SJCRH30 (cell line): ENCODE data around the gene SBK2. TPM values are rescaled to one million over a fixed set of nuclear protein-coding genes. Genes with fewer than 3 reads are reported as not detected.
"Not testable (repeated sequence)": the region's sequence is repeated elsewhere in the genome, so short reads cannot be mapped to it uniquely, and the experiment has no call there.

Experiments used
- DNase-seq, 2 experiments: peaks; one replicate each; pipeline ENCODE4 v3.0.0-alpha.2; 2015 to 2020
- H3K27ac ChIP-seq: fragments of 250-450 bp; sonication (Bioruptor Pico); 2 replicates; pipeline ENCODE4 v1.5.1; 2020; ENCODE audit warnings: mild to moderate bottlenecking, moderate library complexity
- H3K27me3 ChIP-seq: fragments of 250-450 bp; sonication (Bioruptor Pico); 2 replicates; pipeline ENCODE4 v1.5.1; 2020; ENCODE audit warnings: mild to moderate bottlenecking, moderate library complexity
- H3K36me3 ChIP-seq: fragments of 250-450 bp; sonication (Bioruptor Pico); 2 replicates; pipeline ENCODE4 v1.5.1; 2020; ENCODE audit warnings: mild to moderate bottlenecking, moderate library complexity
- H3K4me1 ChIP-seq: fragments of 250-450 bp; sonication (Bioruptor Pico); 2 replicates; pipeline ENCODE4 v1.5.1; 2020; ENCODE audit warnings: mild to moderate bottlenecking, moderate library complexity
- H3K4me3 ChIP-seq: fragments of 250-450 bp; sonication (Bioruptor Pico); 2 replicates; pipeline ENCODE4 v1.5.1; 2020; ENCODE audit warnings: mild to moderate bottlenecking, moderate library complexity
- H3K9me3 ChIP-seq: fragments of 250-450 bp; sonication (Bioruptor Pico); replicated peaks from 2 replicates; pipeline ENCODE4 v1.5.1; 2020; ENCODE audit warnings: mild to moderate bottlenecking, moderate library complexity
- total RNA-seq: library from RNA; depleted of rRNA; stranded (reverse); fragments of >200 nt; shearing (Covaris generic); gene quantifications from 2 replicates; pipeline ENCODE4 v1.2.3, GENCODE V29; 2014

The SBK2 gene
- total RNA-seq, 1 experiment from 2014 or later: 6.9 TPM

DNA sequence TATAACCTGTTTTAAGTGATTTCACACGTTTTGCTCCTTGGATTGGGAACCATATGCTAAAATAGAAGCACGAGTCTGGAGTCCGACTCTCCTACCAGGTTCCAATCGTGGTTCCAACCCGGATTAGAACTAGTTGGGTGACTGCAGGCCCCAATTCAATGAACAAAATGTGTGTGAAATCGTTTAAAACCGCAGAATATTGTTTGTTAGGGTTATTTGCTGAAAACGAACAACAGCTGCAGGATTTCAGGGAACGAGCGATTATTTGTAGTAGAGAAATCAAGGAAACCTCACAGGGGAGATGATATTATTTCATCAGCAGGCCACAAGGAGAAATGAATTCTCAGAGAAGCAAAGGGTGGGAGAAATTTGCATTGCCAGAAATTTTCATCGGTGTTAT is 32.0 kb downstream of the SBK2 start:
- DNase-seq: peak; percentile 62 to 87
- no peaks in the 10 kb centered on the region for H3K36me3 ChIP-seq
- H3K4me3 ChIP-seq: no peak overlapping the region
- peaks cover 38% of the 10 kb centered on the region for H3K4me1 ChIP-seq
- no peaks in the 10 kb centered on the region for H3K9me3 ChIP-seq
- peak overlapping the region; percentile 73 for H3K27ac ChIP-seq
- no peaks in the 10 kb centered on the region for H3K27me3 ChIP-seq

DNA sequence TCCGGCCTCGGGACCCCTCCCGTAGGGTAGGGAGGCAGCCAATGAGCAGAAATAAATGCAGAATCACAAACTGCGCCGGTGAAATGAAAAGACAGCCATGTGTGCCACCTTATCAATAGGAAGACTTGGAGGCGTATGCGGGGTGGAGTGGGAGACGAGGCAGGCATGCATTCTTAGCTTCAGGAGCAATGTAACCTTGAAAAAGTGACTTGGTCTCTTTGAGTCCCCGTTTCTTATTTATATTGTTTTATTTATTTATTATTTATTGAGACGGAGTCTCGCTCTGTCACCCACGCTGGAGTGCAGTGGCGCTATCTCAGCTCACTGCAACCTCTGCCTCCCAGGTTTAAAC is 32.7 kb downstream of the SBK2 start:
- no peak overlapping the region; the same call in 1 of the 2 replicates for H3K4me3 ChIP-seq
- H3K4me1 ChIP-seq: peaks cover 38% of the 10 kb centered on the region
- no peaks in the 10 kb centered on the region for H3K9me3 ChIP-seq
- DNase-seq: no peak
- peak overlapping the region; percentile 73 for H3K27ac ChIP-seq
- H3K36me3 ChIP-seq: no peaks in the 10 kb centered on the region
- H3K27me3 ChIP-seq: no peaks in the 10 kb centered on the region

GRCh38 chr19:55503502-55504251 is 33.3 kb downstream of the SBK2 start:
- H3K27ac ChIP-seq: peak overlapping the region; percentile 73
- H3K4me1 ChIP-seq: peaks cover 40% of the 10 kb centered on the region

DNA sequence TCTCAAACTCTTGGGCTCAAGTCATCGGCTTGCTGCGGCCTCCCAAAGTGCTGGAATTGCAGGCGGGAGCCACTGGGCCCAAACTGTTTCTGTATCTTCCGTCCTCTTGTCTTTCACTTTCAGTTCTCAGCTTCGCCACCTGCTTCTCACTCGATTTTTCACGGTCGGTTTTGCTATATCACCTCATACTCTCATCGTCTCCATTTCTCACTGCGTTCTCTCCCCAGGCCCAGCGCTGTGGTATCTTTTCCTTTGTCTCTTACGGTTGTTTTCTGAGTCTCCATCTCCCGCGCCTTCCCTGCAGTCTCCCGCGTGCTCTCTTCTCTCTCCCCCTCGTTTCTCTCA is 33.8 kb downstream of the SBK2 start:
- no peak overlapping the region for H3K4me3 ChIP-seq
- no peaks in the 10 kb centered on the region for H3K36me3 ChIP-seq
- peaks cover 42% of the 10 kb centered on the region for H3K4me1 ChIP-seq
- no peaks in the 10 kb centered on the region for H3K9me3 ChIP-seq
- H3K27ac ChIP-seq: peak overlapping the region; percentile 73
- DNase-seq: peak in 1 of 2 experiments; percentile 72
- no peaks in the 10 kb centered on the region for H3K27me3 ChIP-seq

More at GRCh38 chr19:55503502-55504251, 33.3 kb downstream of the SBK2 start:
- peak overlapping the region; percentile 37 for H3K4me3 ChIP-seq
- H3K36me3 ChIP-seq: no peaks in the 10 kb centered on the region
- no peaks in the 10 kb centered on the region for H3K9me3 ChIP-seq
- DNase-seq: peak; percentile 86 to 90
- H3K27me3 ChIP-seq: no peaks in the 10 kb centered on the region

DNA sequence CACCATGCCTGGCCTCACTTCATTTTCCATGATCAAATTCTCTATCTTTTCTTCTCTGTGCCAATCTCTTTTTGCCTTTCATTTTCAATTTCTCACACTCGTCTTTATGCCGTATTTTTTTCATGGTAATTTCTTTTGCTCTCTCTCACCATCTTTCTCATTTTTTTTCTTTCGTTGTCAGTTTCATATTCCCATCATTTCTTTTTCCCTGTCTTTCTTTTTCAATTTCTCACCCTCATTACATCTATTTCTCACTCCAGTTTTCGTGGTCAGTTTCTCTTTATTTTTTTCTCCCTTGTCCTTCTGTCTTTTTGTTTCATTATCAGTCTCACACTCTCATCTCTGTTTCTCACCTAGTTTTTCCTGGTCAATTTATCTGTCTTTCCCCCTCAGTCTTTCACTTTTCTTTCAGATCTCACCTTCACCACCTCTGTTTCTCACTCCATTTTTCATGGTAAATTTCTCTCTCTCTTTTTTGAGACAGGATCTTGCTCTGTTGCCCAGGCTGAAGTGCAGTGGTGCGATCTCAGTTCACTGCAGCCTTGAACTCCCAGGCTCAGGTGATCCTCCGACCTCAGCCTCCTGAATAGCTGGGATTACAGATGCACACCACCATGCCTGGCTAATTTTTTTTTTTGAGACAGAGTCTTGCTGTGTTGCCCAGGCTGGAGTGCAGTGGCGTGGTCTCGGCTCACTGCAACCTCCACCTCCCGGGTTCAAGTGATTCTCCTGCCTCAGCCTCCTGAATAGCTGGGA is 34.6 kb downstream of the SBK2 start:
- Histone ChIP-seq H3K27me3 (no peaks in the 10 kb centered on the region), H3K4me1 (peaks cover 37% of the 10 kb centered on the region), H3K27ac (peak overlapping the region; percentile 73), H3K36me3 (no peaks in the 10 kb centered on the region), H3K4me3 (no peak overlapping the region), H3K9me3 (no peaks in the 10 kb centered on the region)
- DNase-seq: no peak

DNA sequence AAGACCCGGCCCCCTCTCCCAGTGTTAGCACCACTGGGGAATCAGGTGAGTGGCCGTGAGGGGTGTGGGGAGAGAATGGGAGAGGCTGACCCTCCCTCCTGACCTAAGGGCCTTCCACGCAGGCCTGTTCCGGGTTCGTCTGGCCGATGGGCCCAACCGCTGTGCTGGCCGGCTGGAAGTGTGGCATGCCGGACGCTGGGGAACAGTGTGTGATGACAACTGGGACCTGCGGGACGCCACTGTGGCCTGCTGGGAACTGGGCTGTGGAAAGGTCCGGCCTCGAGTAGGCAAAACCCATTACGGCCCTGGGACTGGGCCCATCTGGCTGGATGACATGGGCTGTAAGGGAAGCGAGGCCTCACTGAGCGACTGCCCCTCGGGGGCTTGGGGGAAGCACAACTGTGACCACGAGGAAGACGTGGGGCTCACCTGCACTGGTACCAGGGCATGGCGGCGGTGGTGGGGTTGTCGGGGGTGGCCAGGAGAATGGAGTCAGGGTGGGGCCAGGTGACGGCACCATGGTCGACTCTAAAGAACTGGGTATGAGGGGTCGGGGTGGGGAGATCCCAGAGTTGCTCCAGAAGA is 36.5 kb downstream of the SBK2 start:
- H3K27me3 ChIP-seq: no peaks in the 10 kb centered on the region
- no peak overlapping the region for H3K4me3 ChIP-seq
- H3K36me3 ChIP-seq: no peaks in the 10 kb centered on the region
- no peak for DNase-seq
- peaks cover 45% of the 10 kb centered on the region for H3K4me1 ChIP-seq
- no peak overlapping the region for H3K27ac ChIP-seq
- H3K9me3 ChIP-seq: no peaks in the 10 kb centered on the region

GRCh38 chr19:55498246-55498840 is 38.6 kb downstream of the SBK2 start:
- peak in 1 of 2 experiments; percentile 61 for DNase-seq
- Histone ChIP-seq H3K9me3 (no peaks in the 10 kb centered on the region), H3K27me3 (no peaks in the 10 kb centered on the region), H3K36me3 (no peaks in the 10 kb centered on the region), H3K4me1 (peaks cover 28% of the 10 kb centered on the region), H3K4me3 (no peak overlapping the region), H3K27ac (no peak overlapping the region)

GRCh38 chr19:55497763-55498162 is 39.2 kb downstream of the SBK2 start:
- no peaks in the 10 kb centered on the region for H3K9me3 ChIP-seq
- no peak for DNase-seq
- H3K27ac ChIP-seq: no peak overlapping the region
- no peaks in the 10 kb centered on the region for H3K27me3 ChIP-seq
- H3K4me1 ChIP-seq: peaks cover 23% of the 10 kb centered on the region
- no peak overlapping the region for H3K4me3 ChIP-seq
- H3K36me3 ChIP-seq: no peaks in the 10 kb centered on the region

DNA sequence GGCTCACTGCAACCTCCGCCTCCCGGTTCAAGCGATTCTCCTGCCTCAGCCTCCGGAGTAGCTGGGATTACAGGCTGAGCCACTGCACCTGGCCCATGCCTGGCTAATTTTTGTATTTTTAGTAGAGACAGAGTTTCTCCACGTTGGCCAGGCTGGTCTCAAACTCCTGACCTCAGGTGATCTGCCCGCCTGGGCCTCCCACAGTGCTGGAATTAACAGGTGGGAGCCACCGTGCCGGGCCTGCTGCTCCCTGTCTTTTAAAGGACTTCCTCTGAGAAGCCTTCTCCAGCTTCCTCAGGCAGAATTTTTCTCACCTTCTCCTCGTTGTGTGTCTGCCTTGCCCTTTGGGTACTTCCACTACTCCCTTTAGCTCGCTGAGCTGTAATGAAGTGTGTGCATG is 40.1 kb downstream of the SBK2 start:
- DNase-seq: not testable (repeated sequence)

DNA sequence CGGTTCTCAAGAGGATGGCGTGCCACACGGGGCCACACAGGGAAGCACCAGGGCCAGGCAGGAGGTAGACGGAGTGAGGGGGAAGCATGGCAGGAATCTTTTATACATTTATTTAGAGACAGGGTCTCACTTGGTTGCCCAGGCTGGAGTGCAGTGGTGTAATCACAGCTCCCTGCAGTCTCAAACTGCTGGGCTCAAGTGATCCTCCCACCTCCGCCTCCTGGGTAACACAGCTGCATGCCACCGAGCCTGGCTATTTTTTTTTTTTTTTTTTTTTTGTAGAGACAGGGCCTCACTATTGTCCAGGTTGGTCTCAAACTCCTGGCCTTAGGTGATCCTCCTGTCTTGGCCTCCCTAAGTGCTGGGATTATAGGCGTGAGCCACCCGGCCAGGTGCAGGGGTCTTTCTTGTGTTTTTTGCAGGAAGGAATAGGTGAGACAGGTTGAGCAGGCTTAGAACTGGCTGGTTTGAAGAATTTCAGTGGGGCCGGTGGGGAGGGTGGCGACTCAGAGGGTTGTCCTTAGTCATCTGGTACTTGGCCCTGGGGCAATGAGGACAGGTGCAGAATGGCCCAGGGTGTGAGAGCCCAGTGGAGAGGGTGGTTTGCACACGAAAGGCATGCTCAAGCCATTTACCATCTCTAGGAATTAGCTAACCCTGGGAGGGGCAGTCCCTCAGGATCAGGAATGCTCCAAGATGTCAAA is 41.1 kb downstream of the SBK2 start:
- no peaks in the 10 kb centered on the region for H3K9me3 ChIP-seq
- H3K27me3 ChIP-seq: no peaks in the 10 kb centered on the region
- H3K4me1 ChIP-seq: peaks cover 29% of the 10 kb centered on the region
- H3K4me3 ChIP-seq: no peak overlapping the region
- no peak overlapping the region for H3K27ac ChIP-seq
- no peaks in the 10 kb centered on the region for H3K36me3 ChIP-seq
- DNase-seq: peak; percentile 75 to 82

More for the DNA sequence above, 40.1 kb downstream of the SBK2 start:
- H3K9me3 ChIP-seq, H3K27me3 ChIP-seq, H3K36me3 ChIP-seq, H3K4me3 ChIP-seq, H3K27ac ChIP-seq: not testable (repeated sequence)
- peaks cover 29% of the 10 kb centered on the region for H3K4me1 ChIP-seq

- Histone ChIP-seq H3K4me1 (peaks cover 33% of the 10 kb centered on the region), H3K9me3 (no peaks in the 10 kb centered on the region), H3K36me3 (no peaks in the 10 kb centered on the region), H3K27me3 (no peaks in the 10 kb centered on the region), H3K4me3 (peak overlapping the region; percentile 28), H3K27ac (no peak overlapping the region)
- no peak for DNase-seq
These were observed 42.7 kb downstream of the SBK2 start for GRCh38 chr19:55494172-55494761.

- Histone ChIP-seq H3K9me3 (no peaks in the 10 kb centered on the region), H3K4me1 (peaks cover 32% of the 10 kb centered on the region), H3K36me3 (no peaks in the 10 kb centered on the region), H3K27ac (no peak overlapping the region), H3K27me3 (no peaks in the 10 kb centered on the region), H3K4me3 (no peak overlapping the region)
- no peak for DNase-seq
These were observed 43.2 kb downstream of the SBK2 start for GRCh38 chr19:55493645-55494171.

DNA sequence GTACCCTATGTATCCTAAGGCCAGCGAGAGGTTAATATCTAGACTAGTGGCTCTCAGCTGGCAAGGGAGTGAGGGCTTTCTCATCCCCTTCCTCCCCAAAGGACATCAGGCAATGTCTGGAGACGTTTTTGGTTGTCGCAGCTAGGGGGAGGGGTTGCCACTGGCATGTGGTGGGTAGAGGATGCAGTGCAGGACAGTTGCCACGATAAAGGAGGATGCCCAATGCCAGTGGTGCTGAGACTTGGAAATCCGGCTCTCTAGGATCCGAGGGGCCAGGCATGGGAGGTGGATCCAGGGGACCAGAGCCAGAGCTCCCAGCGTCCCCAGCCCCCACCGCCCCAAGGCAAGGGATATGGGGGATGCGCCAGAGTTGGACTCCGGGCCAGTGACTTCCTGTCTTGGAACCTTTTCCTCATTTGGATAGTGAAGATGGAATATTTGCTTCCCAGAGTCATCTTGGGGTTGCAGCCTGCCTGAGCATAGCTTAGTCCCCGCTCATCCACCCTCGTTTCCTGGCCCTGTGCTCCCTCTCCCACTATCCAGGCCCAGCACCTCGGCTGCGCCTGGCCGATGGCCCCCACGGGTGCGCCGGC is 43.8 kb downstream of the SBK2 start:
- peaks cover 29% of the 10 kb centered on the region for H3K4me1 ChIP-seq
- H3K27ac ChIP-seq: no peak overlapping the region
- no peaks in the 10 kb centered on the region for H3K27me3 ChIP-seq

More for the DNA sequence above, 43.8 kb downstream of the SBK2 start:
- no peaks in the 10 kb centered on the region for H3K9me3 ChIP-seq
- no peak for DNase-seq
- no peak overlapping the region for H3K4me3 ChIP-seq
- no peaks in the 10 kb centered on the region for H3K36me3 ChIP-seq
